Mucosa of descending colon (tissue), 3 donors: ENCODE data around the gene CHN2. TPM values are rescaled to one million over a fixed set of nuclear protein-coding genes. Genes with fewer than 3 reads are reported as not detected.

Experiments used
- ATAC-seq: fragments of 200-7000 bp; cut with Tn5 transposase; one replicate; pipeline ENCODE4 v1.9.1; 2020; ENCODE audit warnings: mild to moderate bottlenecking, moderate library complexity
- DNase-seq, 3 donors: peaks; one replicate each; pipeline ENCODE4 v3.0.0-alpha.2; 2020
- H3K36me3 ChIP-seq: fragments of 200-600 bp; one replicate; pipeline ENCODE4 v1.8.0; 2021; ENCODE audit warnings: low read depth, mild to moderate bottlenecking
- H3K4me1 ChIP-seq: fragments of 200-600 bp; one replicate; pipeline ENCODE4 v1.8.0; 2021; ENCODE audit warnings: low read depth, mild to moderate bottlenecking
- H3K4me3 ChIP-seq: fragments of 200-600 bp; one replicate; pipeline ENCODE4 v1.8.0; 2021; ENCODE audit warnings: mild to moderate bottlenecking
- H3K9me3 ChIP-seq: fragments of 200-600 bp; one replicate; pipeline ENCODE4 v1.8.0; 2021; ENCODE audit warnings: mild to moderate bottlenecking
- CTCF ChIP-seq: fragments of 200-600 bp; IDR thresholded peaks from one replicate; pipeline ENCODE4 v1.8.0; 2022; ENCODE audit warnings: antibody characterized with exemption, mild to moderate bottlenecking
- intact Hi-C, 2 donors: fragments of 100-400 bp; cut with DNase I in 1 of 2; cut with micrococcal nuclease in 1 of 2; formaldehyde crosslinking; loops; one replicate each; pipeline versions ENCODE4 v1.11.0 to v1.11.1; 2022; cut with DNase I, micrococcal nuclease
- total RNA-seq, 3 donors: library from RNA; stranded (reverse); fragmentation: NEBNext Ultra II Directional in 2 of 3; extraction: Animal tissue kit (Norgen Biotek cat#: 25700) in 2 of 3; gene quantifications; one replicate each; pipeline versions ENCODE4 v1.2.1 to v1.2.4, GENCODE V29; 2021 to 2023
- donor health status: DM: no; HTN: no; CAD: no; lungs with moderate emphysema.
- donor health status: DM: no; HTN: no; CAD: no.
- donor health status: DM: no; HTN: yes; CAD: no.

Gene CHN2
- total RNA-seq, 3 donors from 2014 or later = 18.7 to 41.5 (median 27.6) TPM

- DNase-seq (peak in 1 of 3 donors; percentile 37), ATAC-seq (peak; percentile 42)
- intact Hi-C loops = no loop called here
- Histone ChIP-seq H3K4me3 (no peak overlapping the region), H3K4me1 (no peaks in the 10 kb centered on the region), H3K36me3 (no peaks in the 10 kb centered on the region), H3K9me3 (no peaks in the 10 kb centered on the region)
- no peak for TF ChIP-seq CTCF
These were observed 49.5 kb downstream of the CHN2 start for GRCh38 chr7:29243910-29244655.

- intact Hi-C loops = no loop called here
- no peak for TF ChIP-seq CTCF
- Histone ChIP-seq H3K9me3 (no peaks in the 10 kb centered on the region), H3K4me3 (no peak overlapping the region), H3K4me1 (no peaks in the 10 kb centered on the region), H3K36me3 (no peaks in the 10 kb centered on the region)
- no peak for ATAC-seq
- peak in 1 of 3 donors; percentile 44 for DNase-seq
These were observed 52.8 kb downstream of the CHN2 start for GRCh38 chr7:29247224-29247962.

GRCh38 chr7:29247963-29248236 lies 53.3 kb downstream of the CHN2 start:
- H3K36me3 ChIP-seq = no peaks in the 10 kb centered on the region
- no peak for ATAC-seq
- intact Hi-C loops = no loop called here

GRCh38 chr7:29248713-29249382 lies 54.3 kb downstream of the CHN2 start:
- Histone ChIP-seq H3K4me1 (no peaks in the 10 kb centered on the region), H3K9me3 (no peaks in the 10 kb centered on the region), H3K4me3 (no peak overlapping the region), H3K36me3 (no peaks in the 10 kb centered on the region)
- DNase-seq (no peak), ATAC-seq (peak; percentile 13)
- TF ChIP-seq CTCF = no peak
- intact Hi-C loops = no loop called here

More at GRCh38 chr7:29247963-29248236, 53.3 kb downstream of the CHN2 start:
- TF ChIP-seq CTCF = no peak
- Histone ChIP-seq H3K4me1 (no peaks in the 10 kb centered on the region), H3K9me3 (no peaks in the 10 kb centered on the region), H3K4me3 (no peak overlapping the region)
- DNase-seq = no peak

GRCh38 chr7:29249383-29249750 lies 54.8 kb downstream of the CHN2 start:
- DNase-seq (no peak), ATAC-seq (no peak)
- Histone ChIP-seq H3K4me3 (no peak overlapping the region), H3K4me1 (no peaks in the 10 kb centered on the region), H3K36me3 (no peaks in the 10 kb centered on the region), H3K9me3 (no peaks in the 10 kb centered on the region)
- no peak for TF ChIP-seq CTCF
- intact Hi-C loops = no loop called here
